Erythroblast (primary cell): ENCODE results near the gene HTR6.

Source experiments
- GATA1 ChIP-seq: IDR thresholded peaks from 2 replicates; pipeline ENCODE4 v1.6.1; 2011; ENCODE audit warnings: low read depth, mild to moderate bottlenecking, control low read depth, low read length, moderate library complexity
- POLR2A ChIP-seq: IDR thresholded peaks from 2 replicates; pipeline ENCODE4 v1.6.1; 2011; ENCODE audit warnings: mild to moderate bottlenecking, low read length

DNA sequence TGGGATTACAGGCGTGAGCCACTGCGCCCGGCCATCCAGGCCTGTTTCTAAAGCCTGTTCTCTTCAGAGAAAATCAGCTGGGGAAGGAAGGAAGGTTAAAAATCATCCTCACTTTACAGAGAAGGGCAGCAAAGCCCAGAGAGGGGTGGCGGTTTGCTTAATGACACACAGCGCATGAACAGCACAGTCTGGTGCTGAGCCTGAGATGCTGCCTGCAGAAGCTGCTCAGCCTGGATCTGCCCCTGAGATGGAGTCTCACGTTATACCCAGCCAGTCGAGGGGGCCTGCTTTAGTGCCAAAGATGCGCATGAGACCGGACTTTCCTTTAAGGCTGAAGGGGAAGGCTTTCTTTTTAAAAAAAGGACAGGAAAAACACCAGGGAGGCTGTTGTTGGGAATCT lies 21.3 kb downstream of the HTR6 start:
- TF ChIP-seq POLR2A (no peak), GATA1 (no peak)
